OCI-LY7 (cell line): ENCODE measurements around the gene UQCRC2.

Experiments used
- EZH2phosphoT487 ChIP-seq: fragments of 200-600 bp; sonication (generic); IDR thresholded peaks from 2 replicates; pipeline ENCODE4 v1.6.1; 2018; ENCODE audit warnings: low read depth, borderline replicate concordance, mild to moderate bottlenecking, mixed run types, antibody characterized with exemption, low read length, moderate library complexity, mixed read lengths
- TF ChIP-seq, protein P1 (sequence below): fragments of 200-600 bp; sonication (generic); conservative IDR thresholded peaks from 2 replicates; pipeline ENCODE4 v1.5.1; 2014; ENCODE audit warnings: mild to moderate bottlenecking, antibody characterized with exemption, low read length, moderate library complexity, mixed read lengths

DNA sequence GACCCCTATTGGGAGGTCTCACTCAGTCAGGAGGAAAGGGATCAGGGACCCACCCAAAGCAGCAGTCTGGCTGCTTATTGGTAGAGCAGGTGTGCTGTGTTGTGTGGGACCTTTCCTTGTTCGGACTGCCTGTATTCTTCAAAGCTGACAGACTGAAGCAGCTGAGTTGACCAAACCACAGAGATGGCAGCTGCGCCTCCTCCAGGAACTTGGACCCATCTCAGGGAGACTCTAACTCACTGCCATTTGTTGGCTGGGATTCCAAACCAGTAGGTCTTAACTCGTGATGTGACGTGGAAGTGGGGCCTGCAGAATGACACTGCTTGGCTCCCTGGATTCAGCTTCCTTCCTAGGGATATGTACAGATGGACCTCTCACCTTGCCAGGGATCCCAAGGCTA, 9.6 kb upstream of the UQCRC2 start:
- TF ChIP-seq, protein P1, sequence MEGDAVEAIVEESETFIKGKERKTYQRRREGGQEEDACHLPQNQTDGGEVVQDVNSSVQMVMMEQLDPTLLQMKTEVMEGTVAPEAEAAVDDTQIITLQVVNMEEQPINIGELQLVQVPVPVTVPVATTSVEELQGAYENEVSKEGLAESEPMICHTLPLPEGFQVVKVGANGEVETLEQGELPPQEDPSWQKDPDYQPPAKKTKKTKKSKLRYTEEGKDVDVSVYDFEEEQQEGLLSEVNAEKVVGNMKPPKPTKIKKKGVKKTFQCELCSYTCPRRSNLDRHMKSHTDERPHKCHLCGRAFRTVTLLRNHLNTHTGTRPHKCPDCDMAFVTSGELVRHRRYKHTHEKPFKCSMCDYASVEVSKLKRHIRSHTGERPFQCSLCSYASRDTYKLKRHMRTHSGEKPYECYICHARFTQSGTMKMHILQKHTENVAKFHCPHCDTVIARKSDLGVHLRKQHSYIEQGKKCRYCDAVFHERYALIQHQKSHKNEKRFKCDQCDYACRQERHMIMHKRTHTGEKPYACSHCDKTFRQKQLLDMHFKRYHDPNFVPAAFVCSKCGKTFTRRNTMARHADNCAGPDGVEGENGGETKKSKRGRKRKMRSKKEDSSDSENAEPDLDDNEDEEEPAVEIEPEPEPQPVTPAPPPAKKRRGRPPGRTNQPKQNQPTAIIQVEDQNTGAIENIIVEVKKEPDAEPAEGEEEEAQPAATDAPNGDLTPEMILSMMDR, result no peak
- no peak for TF ChIP-seq EZH2phosphoT487
